Activated T-cell treated with anti-CD3 and anti-CD28 coated beads for 24 hours (primary cell): Measurements from ENCODE around the gene GRIK4.

Experiments used
- DNase-seq: peaks from one replicate; pipeline ENCODE4 v3.0.0-alpha.2; 2020; ENCODE audit warnings: low read depth

The GRIK4 gene

DNA sequence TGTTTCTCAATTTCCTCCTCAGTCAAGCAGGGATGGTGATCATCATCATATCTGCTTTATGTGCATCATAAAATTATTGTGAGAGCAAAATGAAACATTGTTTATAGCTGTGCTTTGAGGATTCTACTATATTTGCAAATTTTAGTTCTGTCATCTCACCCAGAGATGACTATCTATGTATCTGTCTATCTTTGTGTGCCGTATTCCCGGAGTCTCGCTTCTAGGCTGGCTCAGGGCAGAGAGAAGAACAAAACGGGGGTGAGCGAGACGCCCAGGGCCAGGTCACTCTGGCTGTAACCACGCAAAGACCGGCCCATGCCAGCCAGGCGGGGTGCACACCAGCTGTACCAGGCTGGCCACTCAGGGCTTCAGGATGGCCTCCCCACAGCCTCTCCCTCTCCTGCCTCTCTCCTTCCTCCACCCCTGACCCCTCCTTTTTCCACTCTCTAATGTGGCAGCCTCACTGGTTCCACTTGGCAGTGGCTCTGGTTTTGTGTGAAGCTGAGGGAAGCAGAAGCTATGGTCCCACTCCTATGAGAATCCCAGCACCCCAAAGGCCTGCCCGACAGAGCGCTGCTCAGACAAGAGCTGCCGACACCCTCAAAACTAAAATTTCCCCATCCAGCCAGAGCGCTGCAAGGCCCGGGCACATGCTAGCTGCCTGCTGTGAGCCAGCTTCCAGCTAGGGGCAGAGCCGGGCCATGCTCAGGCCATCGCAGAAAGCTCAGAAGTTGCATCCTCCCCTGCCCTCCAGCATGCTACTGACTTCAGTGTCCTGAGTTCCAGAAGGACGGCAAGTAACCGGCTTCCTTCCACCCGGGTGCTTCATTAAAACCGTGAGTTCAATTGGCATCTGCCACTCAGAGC lies 372.8 kb downstream of the GRIK4 start:
- DNase-seq: no peak

DNA sequence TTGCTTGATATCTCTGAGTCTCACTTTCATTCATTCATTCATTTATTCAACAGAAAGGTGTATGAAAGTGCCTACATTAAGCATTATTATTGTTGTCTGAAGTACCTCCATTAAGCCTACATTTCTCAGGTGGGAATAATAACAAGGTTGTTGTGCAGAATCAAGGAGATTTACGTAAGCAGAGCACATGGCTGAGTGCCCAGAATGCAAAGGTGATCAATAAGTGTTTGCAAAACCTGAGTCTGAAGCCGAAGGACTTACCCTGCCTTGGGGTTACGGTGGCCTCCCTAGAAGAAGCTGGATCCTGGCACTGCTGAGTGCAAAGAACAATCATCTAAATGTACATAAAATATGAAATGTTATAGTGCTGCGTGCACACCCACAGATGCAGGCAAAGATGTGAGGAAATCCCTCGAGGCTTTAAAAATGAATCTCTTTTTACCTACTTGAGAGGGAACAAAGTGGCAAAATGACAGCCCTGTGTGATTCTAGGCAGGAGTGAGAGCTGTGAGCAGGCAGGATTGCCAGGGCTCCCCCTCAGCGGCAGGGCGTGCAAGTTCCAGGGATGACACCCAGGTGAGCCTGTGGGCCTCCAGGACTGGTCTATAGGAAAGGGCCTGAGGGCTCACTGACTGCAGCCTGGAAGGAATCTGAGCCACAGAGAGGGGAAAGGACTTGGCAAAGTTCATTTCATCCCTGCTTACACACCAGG lies 379.2 kb downstream of the GRIK4 start:
- DNase-seq: no peak

DNA sequence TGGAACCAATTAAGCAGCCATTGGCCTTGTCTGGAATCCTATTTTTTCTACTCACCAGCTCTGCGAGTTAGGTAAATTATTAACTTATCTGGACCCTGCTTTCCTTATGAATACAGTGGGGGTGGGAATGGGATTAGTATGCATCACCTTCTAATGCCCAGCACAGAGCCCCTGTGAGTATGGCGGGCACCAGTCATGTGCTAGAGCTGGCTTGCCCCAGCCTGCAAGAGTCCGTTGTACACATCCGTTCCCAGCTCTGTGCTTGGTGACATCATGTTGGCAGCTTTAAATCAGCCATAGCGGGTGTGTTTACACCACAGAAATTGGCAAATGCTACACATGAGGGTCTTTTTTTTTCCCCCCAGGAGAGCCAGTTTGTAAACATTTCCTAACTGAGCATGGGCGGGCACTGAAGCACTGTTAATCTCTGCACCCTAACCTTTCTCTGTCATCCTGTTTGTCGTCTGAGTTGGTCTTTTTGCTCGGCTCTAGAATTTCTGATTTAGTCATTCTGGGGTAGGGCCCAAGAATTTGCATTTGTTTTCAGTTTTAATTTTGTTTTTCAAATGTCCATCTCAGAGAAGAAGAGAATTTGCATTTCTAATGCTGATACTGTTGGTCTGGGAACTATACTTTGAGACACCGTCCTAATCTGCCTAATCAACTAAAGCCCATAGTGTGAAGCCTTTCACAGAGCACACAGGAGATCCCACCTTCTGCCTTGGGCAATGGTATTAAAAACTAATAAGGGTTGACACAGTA lies 382.1 kb downstream of the GRIK4 start:
- no peak for DNase-seq

DNA sequence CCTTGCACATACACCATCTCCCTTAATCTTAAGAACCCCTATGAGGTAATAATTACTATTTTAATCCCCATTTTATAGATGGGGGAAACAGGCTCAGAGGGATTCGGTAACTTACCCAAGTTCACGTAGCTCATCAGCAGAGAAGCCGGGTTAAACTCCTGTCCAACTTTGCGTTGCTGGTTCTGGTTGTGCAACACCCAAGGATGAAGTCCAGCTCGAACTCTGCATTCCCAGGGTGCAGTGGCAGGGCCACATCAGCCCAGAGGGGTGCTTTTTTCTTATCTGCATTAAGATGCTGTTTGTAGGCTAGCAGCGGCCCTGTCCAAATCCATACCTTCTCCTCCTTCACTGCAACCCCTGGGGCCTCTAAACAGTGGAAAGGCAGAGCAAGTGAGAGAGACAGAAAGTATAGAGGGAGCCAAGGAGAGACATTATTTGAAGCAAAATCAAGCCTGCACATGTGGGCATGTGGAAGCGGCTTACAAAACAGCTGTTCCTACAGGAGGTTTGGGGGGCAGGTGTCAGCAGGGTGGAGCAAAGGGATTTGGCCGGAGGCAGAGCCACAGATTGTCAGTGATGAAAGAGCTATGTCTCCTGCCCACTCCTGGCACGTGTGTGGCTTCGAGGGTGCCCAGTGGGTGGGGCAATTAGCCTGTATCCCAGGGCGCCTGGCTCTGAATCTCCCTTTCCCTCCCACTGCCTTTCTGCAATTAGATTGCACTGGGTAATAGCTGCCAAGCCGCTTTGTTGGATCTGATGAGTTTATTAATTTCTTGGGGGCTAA lies 382.8 kb downstream of the GRIK4 start:
- no peak for DNase-seq

DNA sequence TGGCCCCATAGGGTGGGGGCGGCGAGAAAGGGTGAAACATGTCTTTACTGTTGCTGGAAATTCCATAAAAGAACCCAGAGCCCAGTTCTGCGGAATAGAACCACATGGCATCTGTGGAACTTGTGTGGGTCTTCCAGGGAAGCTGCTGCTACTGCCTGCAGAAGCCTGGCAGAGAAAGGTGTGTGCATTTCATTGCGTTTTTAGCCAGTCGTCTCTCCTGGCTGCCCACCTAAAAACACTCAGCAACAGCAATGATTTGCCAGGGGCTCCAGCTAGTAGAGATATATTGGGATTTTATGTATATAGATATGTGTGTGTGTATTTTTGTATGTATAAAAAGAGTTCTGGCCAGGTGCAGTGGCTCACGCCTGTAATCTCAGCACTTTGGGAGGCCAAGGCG lies 385.1 kb downstream of the GRIK4 start:
- no peak for DNase-seq

DNA sequence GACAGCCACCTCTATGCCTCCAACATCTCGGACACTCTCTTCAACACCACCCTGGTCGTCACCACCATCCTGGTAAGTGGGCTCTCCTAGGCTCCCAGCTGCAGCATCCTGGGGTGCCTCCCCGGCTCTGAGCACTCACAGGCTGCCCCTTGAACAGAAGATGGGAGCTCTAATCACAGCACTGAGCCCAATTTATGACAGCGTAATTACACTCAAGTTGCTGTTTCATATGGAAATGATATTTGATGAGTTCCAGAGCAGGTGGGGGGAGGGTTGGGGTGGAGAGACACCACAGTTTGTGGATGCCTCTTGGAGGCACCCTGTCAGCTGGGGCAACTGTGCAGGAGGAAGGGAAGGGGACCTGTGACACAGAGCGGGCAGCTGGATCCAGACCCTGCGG lies 387.0 kb downstream of the GRIK4 start:
- DNase-seq: no peak

DNA sequence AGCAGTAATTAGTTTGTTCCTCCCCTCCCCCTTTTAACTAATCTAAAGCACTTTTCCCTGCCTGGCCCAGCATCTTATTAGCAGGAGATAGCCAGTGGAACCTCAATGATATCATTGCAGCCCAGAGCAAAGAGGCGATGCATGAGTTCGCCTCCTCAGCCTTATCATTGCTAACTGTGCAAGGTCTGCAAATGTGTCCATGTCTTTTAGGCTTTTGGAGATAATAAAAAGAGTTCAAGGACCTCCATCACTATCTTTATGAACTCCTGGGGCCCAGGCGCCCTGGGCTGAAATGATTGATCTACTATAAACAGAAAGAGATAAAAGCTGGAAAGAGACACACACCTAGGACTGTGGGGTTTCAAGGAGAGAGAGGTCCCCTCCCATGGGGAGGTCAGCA lies 388.2 kb downstream of the GRIK4 start:
- no peak for DNase-seq

DNA sequence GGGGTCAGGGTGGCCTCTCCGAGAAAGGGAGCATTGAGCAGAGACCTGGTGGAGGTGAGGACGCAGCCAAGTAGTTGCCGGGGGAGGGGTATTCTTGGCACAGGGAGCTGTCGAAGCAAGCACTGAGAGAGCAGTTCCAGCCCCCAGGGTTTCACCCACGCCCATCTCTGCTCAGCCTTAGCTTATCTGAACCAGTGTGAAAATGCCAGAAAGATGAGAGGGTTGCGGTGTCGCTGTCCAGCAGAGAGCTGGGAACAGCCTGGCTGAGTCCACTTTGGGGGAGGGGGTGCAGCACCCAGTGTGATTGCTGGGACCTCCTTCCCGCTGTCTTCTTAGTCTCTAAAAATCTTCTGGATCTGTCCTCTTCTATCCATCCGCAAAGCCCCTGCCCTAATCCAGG lies 389.1 kb downstream of the GRIK4 start:
- DNase-seq: no peak

DNA sequence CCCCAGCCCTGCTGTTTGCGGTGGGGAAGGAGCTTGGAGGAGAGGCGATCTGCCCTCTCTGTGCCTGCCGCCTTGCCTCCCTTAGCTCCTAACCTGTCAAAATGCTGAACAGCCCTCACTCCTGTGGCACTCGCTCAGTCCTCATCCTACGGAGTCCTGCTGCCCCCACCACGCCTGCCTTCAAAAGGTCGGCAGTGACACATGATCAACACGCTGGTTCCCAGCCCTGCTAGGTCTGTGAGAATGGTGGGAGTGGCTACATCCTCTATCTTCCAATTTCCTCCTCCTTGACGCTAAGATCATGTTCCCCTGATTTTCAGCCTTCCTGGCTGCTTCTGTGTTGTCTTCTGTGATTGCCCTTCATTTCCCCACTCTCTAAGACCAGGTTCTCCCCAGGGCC lies 392.1 kb downstream of the GRIK4 start:
- DNase-seq: no peak

DNA sequence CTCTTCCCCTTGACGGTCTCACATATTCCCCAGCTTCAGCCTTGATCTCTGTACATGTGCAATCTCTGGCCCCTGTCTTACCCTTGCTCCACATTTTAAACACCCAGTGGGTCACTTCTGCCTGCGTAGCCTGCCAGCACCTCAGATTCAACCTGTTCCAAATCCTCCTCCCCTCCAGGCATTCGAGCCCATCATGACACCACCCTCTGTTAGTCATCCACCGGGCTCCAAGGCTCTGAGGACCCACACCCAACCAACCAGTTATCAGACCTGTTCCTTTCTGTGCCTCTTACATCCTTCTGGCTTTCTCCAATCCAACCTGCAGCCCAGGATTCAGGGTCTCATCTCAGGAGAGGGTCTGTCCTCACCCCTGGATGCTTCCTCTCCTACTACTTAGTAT lies 392.6 kb downstream of the GRIK4 start:
- no peak for DNase-seq

DNA sequence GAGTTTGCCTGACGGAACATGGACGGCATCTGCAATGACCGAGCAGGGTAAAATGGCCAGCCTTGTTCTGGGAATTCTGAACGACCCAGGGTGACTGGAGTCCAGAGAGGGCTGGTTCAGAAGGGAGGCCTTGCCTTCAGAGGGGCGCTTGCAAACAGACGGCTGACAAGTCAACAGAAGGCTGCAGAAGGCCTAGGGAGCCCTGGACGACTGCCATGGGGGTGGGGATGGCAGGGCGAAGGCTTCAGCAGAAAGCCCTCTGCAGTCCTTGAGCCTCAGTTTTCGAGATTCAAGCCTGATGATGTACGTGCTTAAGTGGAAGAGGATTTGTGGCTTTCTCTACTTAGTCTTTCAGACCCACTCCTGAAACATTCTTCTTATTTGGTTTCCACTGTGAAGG lies 395.2 kb downstream of the GRIK4 start:
- no peak for DNase-seq

DNA sequence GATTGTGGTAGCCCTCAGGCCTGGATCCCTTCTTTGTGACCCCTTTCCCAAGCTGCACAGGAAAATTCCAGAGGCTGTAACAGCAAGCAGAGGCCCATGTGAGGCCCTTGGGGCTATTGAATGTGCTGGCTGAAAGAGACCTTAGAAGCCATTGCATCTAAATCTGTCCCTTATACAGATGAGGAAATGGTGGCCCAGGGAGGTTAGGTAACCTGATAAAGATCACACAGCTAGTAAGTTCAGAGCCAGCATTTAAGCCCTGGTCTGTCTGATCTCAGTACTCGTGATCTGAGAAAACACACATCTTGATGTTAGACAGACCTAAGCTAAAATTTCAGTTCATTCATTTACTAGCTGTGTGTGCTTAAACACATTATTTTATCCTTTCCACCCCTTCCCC lies 396.4 kb downstream of the GRIK4 start:
- DNase-seq: no peak

DNA sequence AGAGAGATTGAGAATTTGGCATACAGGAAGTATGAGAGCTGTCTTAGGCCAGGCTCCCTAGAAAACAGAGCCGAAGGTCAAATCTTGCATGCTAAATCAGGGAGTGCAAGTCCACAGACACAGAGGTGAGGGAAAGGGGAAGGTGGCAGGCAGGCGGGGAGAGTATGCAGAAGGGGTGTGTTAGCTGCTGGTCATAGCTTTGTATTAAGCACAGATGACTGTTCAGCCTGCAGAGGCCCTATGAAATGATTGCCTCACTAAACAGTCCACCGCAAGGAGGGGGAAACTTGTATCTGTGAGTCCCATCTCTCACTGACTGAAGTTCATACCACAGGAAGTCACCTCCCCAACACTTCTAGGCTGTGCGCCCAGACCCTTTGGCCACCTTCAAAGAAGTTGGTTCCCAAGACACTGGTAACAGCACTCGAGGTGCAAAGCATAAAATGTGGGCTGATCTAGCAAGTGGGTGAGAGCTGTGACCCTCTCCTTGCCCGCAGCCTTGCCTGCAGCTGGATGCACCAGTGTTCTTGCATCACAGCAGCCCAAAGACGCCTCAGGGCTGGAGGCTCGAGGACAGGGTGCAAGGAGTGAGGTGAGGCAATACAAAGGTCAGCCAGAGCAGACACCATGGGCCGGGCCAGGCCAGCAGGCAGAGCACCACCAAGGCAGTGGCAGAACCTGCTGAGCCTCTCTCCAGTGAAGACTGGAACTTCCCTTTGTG lies 397.1 kb downstream of the GRIK4 start:
- DNase-seq: no peak

DNA sequence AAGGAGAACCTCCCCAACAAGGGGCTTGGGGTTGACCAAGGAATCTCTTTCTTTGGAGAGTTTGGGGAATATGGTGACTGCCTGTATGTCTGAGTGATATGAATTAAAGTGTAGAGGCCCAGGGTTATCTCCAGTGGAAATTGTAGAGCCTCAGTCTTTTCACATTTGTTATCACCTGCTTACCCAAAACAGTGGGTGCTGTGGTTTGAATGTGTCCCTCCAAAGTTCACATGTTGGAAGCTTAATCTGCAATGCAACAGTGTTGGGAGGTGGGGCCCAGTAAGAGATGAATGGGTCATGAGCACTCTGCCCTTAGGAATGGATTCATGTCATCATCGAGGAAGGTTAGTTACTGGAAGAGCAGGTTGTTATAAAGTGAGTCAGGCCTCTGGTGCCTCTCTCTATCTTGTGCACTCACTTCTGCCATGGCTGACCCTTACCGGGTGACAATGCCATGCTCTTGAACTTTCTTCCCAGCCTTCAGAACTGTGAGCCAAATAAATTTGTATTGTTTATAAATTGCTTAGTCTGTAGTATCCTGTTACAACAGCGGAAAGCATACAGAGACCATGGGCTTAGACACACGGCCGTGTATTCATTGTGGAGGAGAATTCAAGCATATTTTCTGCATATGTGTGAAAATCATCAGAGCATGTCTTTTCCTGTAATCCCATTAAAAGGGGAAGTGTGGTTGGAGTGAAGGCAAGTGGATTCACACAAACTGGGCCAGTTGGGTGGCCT lies 398.3 kb downstream of the GRIK4 start:
- no peak for DNase-seq

DNA sequence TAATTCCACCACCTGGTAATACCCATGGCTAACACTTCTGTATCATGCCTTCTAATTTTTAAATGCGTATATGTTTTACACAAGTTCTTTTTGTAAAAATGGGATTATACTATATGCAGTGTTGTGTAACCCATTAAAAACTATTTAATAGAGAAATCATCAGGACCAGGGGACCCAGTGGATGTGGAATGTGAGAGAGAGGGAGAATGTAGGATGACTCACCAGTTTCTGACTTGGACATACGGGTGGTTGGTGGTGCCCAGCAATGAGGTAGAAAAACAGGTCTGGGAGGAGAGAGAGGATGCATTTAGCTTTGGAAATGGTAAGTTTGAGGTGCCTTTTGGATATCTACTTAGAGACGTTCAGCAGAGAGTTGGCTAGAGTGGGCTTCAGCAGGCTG lies 400.4 kb downstream of the GRIK4 start:
- DNase-seq: no peak

DNA sequence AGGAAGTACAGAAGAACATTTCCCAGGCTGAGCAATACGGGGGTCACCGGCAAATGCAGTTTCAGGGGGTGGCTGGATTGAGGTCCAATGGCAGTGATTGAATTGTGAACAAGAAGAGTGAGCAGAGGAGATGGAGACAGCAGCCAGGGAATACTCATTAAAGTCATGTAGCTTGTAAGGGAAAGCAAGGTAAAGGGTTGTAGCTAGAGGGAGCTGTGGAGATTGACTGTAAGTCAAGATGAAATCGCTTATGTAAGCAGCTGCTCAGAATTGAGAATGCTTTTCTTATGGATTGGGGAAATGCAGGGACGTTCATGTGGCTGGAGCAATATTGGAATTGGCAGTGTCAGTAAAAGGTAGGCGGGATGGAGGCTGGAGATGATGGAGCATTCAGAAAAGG lies 401.0 kb downstream of the GRIK4 start:
- no peak for DNase-seq

DNA sequence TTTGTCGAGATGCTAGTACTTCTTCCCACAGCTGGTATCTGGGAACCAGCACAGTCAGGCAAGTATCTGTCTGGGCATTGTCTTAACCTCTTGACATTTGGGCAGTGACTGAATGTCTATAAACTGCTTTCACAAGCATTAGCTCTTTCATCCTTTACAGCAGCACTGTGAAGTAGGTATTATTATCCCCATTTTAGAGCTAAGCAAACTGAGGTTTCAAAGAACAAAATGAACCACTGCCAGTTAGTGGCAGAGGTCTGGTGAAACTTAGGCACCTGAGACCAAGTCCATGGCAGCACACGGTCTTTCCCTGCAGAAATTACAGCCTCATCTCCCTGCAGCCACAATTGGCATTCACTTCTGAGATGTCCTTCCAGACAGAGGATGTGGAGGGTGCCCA lies 401.4 kb downstream of the GRIK4 start:
- no peak for DNase-seq

DNA sequence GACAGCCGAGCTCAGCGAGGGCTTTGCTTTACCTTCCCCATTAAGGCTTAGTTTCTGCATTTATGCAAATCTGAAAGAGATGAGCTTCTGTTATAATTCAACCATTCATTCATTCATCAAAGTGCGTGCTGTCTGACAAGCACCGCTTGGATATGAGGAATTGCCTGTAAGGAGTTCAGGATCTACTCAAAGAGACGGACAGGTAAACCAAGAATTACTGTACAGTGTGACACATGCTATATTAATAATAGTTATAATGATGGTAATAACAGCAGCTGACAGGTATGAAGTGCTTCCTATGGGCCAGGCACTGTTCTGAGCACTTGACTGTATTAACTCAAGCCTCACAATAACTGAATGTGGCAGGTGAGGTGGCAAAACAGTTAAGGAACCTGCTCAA lies 402.5 kb downstream of the GRIK4 start:
- no peak for DNase-seq

DNA sequence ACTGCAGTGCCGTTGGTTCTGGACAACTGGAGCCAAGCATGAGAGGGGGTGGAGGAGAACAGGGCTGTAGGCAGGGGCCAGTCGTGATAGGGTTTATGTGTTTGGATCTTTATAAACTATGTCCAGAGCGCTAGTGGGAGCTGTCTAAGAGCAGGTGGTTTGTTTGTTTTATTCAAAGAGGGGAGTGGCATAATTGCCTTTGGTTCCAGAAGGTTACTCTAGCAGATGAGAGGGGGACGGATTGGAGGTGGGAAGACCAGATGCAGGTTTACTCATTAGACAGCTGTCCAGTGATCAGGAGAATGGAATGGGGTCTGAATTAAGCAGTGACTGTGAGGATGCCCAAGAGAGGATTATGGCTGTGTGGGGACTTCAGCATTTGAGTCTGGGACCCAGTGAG lies 403.1 kb downstream of the GRIK4 start:
- DNase-seq: no peak

DNA sequence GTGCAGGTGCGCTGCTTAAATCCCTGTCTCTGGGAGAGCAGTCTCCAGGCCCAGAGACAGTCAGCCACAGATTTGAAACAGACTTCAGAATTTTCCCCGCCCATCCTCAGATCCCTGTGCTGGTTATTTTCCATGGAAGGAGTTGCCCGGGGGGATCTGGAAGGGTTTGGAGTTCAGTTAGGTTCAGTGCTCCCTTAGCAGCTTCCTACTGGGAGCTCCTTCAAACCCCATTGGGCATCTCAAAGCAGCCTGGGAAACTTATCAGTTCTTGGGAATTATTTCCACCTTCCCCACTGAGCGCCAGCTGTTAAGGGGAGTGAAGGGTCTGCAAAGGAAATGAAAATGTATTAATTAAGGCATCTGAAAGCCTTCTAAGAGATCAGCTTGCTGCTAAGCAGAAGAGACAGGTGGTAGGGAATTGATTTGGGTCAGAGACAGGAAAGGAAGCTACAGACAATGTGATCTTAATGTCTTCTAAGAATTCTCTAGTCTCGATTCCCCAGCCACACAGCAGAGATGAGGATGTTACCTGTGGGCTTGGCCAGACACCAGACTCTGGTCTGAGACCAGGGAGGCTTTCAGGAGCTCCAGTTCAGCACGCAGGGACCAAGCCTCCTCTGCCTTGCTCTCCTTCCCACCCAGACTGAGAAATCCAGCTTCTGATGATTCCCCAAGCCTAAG lies 406.2 kb downstream of the GRIK4 start:
- no peak for DNase-seq
